Measurements from ENCODE around the gene TMEM79.

Gene TMEM79

DNA sequence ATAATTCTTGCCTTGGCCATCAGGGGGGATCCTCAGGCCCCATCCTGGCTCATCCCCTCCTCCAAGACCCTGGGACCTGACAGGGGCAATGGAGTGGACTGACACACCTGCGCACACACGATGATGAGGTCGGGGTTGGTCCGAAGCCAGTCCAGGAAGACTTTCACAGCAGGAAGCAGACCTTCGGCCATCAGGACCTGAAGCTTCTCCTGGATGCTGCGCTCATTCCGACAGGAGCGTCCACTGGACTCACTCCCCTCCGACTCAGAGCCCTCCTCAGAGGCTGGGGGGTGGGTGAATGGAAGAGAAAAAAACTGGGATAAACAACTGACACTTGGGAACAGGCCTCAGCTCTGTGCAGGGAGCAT lies 20.9 kb upstream of the TMEM79 start:
- no peak for DNase-seq

DNA sequence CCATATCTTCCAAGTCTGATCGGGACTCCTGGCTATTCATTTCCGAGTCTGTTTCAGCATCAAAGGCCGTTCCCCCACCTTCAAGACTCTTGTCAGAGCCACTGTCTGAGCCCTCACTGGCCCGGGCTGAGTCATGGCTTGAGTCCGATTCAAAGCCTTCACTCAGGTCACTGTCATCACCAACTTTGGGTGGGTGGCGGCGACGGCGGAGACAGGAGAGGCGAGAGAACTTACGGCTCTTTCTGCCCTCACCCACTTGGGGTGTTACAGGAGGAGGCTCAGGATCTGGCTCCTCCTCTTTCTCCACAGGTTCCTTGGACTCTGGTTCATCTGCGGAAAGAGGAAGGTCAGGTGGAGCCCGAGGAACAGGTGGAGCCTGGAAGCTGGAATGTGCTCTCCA lies 18.1 kb upstream of the TMEM79 start:
- DNase-seq: no peak

DNA sequence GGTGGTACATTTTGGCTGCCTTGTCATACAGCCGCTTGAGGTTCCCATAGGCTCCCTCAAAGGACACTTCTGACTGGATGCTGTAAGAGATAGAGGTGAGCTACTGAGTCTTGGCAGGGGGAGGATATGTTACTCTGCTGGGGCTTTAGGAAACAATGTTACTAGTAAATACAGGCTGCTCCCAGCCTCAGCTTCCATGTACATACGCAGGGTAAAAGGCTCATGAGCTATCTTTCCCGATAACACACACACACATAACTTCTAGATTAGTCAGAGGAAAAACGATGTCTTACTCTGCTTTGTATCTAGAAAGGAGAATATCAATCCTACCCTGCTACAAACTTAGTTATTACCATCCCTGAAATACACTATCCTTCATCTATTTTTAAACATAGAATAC lies 15.8 kb upstream of the TMEM79 start:
- no peak for DNase-seq

DNA sequence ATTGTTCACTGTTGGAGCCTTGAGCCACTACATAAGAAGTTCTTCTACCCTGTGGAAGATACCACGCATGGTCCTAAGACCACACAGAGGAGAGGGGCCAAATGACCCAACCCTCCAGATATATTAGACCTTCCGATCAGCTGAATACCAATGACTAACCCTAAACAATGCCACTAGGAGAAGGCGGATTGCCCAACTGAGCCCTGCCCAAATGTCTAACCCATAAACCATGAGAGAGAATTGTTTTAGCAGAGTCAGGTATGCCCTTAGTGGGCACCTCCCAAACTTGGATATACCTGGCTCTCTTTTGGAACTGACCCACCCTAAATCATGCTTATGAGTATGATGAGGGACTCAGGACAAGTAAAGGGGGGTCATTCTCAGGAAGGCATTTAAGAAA lies 13.8 kb upstream of the TMEM79 start:
- DNase-seq: no peak

DNA sequence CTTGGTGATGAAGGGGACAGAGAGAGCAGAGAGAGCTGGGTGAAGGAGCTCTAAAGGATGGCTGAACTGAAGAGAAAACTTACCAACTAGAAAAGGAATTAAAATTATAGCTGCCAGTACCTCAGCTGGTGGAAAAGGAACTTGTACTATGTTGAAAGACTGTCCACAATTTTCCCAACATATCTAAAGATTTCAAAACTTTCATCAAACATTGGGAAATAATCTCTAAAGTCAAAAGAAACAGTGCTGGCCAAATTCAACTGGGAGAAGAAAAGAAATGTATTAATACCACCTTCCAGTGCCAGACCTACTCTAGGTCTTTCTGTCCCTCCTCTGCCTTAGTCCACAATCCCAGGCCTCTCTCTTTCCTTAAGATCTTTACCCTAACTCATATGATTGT lies 7.6 kb upstream of the TMEM79 start:
- no peak for DNase-seq

DNA sequence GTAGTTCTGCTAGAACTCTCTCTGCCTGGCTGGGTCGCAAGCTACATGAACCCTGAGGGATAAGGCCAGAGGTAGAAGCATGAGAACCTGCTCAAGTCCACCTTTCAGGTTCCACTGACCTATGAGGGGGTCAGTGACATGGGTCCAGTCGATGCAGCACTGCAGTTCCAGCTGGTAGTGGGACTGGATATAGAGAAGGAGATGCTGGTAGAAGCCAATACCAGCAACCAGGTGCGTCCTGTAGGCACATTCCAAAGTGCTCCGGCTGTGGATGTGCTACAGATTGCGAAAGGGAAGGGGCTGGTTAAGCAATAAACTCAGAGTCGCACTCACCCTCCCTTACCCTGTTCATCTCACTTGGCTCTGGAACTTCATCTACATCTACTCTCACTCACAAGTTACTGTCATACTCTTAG lies 7.2 kb upstream of the TMEM79 start:
- DNase-seq: no peak

DNA sequence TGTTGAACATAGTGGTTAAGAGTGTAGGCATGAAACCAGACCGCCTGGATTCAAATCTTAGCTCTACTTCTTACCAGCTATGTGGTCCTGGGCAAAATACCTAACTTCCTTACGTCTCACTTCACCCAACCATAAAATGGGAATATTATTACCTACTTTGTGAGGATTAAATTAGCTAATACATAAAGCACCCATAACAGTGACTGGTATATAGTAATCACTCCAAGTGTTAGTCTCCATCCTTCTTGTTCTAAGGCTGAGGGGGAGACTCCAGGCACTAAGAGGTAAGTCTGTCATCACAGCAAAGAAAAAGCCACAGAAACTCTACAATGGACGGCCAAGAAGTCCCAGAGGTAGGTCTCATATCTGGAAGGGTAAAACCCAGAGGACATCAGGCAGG lies 4.3 kb upstream of the TMEM79 start:
- DNase-seq: no peak

DNA sequence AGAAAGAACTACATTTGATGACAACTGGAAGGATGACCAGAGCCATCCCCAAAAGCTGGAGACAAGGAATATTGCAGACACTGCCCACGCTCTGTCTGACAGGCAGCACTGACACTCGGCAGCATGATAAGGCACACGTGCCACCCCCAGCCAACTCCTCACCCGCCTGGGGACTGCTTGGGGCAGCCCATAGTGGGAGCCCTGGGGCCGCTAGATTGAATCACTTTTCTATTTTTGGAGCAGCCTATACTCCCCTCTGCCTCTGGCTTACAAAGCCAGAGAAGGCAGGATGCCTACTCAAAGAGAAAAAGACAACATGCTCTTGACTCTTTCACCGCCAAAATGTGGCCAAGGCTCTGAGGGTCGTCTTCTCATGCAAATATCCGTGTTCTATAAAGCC lies 2.8 kb upstream of the TMEM79 start:
- peak; percentile 15 to 30 for DNase-seq

DNA sequence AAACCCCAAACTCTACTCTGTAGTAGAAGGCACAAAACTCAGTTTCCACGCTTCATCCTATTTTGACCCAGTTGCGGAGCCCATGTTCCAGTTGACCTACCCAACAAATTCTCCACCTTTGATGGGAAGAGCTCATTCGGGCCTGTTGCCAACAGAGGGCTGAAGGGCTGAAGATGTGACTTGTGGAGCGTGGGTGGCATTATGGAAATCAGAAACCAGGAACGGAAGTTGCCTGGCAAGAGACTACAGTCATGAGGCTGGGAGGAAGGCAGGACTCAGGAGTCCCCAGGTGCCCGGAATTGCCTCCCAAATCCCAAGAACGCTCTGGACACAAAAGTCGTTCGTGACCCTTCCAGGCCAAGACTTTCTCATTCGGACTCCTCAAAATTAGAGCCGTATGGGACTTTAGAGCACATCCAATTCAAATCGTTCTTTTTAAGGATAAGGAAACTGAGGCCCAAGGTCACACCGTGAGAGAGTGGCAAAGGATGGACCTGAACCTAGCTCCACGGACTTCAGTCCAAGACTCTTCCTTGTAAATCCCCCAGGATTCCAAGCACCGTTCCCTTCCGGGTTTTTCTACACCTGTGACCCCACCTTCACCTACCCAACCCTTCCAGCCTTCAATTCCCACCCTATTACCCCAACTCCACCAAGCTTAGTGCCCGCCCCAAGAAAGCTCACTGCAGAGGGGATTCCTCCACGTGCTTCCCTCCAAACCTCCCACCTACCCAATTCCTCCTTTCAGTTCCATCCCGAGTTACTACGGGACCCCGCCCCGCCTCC lies 2.2 kb upstream of the TMEM79 start:
- peak; percentile 18 to 26 for DNase-seq

DNA sequence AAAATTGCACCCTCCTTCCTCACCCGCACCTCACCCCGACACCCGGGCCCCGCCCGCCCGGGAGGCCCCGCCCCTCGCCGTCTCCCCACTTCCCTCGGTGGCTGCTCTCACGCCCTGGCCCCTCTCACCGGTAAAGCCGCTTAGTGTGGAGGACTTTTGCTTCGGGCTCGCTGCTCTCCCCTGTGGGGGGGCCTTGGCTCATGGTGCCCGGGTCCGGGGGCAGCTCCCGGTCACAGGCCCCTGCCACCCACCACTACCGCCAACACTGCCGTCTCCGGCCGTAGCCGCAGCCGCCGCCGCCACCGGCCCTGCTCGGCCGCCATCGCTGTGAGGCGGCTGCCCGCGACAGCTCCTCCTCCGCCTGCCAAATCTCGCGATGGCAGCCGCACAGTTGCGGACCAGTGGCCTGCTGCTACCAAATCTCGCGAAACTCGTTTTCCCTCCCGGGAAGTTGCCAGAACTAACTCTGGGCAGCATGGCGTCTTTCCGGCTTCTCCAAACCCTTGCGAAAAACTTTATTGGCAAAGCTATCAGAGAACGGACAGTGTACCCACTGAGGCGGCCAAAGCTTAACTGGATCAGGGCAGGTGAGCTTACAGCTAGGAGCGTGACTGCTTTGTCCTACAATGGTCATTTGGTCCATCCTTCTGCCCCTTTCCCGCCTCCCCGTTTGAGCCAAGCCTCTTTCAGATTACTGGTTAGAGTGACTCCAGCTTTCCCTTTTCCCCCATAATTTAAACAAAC lies 1.5 kb upstream of the TMEM79 start, which contains the start of gene SMG5:
Gene SMG5, minus strand, starts transcription at position 347 of the 744 bp plus-strand sequence. Its CDS starts 145 bp downstream, at position 202.
- DNase-seq: peak; percentile 95

DNA sequence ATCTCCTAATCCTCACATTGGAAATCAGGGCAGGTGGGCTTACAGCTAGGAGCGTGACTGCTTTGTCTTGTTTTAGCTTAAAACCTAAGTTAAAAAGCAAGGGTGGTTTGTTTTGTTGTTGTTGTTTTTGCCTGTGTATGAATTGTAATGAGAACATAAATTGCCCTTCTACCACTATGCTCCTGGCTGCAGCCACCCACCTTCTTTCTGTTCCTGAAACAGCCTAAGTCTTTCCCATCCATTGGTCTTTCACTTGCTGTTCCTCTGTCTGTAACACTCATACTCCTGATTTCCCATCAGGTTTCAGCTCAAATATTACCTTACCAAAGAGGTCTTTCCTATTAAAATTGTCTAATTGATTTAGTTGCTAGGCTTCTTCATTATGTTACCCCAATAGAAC lies 604 bp upstream of the TMEM79 start:
- DNase-seq: no peak

DNA sequence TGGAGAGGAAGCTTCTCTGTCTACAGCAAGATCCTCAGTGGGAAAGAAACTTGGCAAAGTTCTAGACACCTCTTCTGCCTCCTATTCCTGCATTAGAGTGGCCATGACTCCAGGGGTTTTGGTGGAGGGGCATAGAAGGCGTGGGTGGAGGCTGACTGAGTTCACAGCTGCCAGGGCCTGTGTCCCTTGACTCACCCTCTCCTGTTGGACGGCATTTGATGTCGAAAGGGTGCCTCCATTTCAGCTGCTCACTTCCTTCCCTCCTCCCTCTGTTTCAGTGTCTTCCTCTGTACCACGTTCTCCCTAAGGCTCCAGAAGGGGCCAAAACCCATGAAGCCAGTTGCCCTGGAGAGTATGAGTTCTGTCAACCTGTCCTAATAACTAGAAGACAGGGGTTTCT lies 632 bp downstream of the TMEM79 start:
- no peak for DNase-seq

DNA sequence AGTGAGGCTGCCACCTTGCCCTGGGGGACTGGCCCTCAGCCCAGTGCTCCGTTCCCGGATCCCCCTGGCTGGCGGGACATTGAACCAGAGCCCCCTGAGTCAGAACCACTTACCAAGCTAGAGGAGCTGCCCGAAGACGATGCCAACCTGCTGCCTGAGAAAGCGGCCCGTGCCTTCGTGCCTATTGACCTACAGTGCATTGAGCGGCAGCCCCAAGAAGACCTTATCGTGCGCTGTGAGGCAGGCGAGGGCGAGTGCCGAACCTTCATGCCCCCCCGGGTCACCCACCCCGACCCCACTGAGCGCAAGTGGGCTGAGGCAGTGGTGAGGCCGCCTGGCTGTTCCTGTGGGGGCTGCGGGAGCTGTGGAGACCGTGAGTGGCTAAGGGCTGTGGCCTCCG lies 1.3 kb downstream of the TMEM79 start:
- DNase-seq: no peak

DNA sequence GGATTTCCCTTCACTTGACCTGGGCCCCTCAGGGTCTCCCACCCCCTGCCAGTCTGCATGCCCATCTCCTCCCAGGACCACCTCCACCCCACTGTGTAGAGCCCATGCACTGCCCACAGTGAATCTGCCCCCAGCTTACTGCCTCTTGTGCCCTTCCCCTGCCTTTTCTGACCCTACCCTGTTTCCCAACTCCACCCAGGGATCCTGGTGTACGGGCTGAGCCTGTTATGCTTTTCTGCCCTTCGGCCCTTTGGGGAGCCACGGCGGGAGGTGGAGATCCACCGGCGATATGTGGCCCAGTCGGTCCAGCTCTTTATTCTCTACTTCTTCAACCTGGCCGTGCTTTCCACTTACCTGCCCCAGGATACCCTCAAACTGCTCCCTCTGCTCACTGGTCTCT lies 1.9 kb downstream of the TMEM79 start:
- no peak for DNase-seq

DNA sequence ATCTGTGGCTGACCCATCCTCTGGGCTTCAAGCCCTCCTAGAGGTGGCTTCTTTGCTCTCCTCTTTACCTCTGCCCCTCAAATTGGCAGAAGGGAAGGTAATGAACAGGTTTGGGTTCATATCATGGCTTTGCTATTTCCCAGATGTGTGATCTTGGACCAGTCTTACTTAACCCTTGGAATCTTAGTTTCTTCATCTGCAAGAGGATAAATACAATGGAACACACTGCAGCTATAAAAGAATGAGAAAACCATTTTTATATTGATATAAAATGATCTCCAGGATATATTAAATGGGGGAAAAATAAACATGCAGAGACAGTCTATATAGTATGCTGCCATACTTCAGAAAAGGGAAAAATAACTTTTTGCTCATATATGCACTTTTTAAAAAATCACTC lies 5.7 kb downstream of the TMEM79 start:
- no peak for DNase-seq

DNA sequence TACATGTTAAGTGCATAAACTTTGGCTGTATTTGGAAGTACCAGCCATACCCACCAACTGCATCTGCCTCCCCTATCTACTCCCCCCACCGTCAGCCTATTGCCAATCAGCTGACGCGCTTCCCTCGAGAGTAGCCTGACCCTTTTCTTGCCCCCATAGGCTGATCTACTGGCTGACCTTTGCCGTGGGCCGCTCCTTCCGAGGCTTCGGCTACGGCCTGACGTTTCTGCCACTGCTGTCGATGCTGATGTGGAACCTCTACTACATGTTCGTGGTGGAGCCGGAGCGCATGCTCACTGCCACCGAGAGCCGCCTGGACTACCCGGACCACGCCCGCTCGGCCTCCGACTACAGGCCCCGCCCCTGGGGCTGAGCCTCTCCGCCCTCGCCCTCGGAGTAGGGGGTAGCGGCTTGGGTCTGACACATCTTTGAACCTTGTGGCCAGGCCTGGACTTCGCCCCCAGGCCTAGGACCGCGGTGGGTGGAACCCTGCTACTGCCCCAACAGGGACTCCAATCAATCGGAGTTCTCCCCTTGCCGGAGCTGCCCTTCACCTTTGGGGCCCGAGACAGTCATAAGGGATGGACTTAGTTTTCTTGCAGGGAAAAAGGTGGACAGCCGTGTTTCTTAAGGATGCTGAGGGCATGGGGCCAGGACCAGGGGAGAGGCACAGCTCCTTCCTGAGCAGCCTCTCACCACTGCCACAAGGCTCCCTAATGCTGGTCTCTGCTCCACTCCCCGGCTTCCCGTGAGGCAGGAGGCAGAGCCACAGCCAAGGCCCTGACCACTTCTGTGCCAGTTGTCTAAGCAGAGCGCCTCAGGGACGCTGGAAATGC lies 7.3 kb downstream of the TMEM79 start:
- DNase-seq: no peak

DNA sequence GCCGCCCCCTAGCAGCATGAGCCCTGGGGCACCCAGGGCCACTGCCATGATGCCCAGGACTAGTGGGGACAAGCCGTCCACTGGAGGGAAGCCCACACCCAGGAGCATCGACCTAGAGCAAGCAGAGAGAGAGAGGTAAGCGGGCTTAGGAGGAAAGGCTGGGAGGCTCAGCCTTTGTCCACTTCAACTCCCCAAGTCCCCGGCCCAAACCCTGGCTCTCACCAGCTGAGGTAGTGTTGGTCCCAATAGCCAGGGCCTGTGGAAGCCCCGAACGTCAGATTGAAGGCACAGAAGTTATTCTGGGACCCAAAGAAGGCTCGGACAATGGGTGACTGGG lies 8.9 kb downstream of the TMEM79 start:
- no peak for DNase-seq

DNA sequence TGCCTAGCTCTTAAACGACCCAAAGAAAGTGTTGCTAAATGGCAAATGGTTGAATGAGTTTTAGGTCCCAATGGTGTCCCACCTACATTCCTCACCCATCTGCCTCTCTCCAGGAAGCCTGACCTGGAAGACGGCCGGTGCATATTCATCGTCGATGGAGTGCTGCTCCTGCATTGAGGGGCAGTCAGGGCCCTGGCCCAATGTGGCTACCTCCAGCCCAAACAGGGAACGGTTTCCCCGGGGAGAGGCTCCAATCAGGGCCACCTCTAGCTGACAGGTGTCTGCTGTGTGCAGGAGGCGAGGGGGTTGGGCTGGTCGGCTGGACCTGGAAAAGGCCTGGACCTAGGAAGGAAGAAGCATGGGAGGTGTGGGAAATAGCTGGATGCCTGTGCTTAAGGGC lies 9.8 kb downstream of the TMEM79 start:
- no peak for DNase-seq

DNA sequence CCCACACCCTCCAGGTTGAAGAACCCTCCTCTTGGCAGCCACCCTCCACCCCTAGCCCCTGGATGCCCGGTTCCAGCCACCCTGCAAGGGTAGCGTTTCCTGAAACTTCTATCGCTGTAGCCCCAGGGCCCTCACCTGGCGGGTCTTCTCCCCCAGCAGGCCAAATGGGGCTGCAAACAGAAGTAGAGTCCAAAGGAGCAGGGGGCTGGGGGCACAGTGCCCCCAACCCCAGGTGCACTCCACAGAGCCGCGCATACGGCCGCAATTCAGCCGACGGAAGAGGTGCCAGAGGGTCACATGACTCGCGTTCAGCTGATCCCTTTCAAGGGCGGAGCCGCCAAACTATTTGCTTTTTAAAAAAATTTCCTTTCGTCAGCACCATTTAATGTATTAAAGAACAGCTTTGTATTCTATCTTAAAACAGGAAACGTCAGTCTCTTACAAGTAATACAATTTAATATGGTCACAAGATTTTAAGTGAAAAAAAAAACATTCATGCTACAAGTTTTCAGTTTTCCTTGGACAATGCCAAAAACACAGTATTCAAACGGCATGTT lies 11.3 kb downstream of the TMEM79 start, which contains the start of gene GLMP:
Gene GLMP, minus strand, starts transcription at position 289 of the 557 bp plus-strand sequence. Its CDS starts 34 bp downstream, at position 255.
- peak; percentile 37 to 43 for DNase-seq

DNA sequence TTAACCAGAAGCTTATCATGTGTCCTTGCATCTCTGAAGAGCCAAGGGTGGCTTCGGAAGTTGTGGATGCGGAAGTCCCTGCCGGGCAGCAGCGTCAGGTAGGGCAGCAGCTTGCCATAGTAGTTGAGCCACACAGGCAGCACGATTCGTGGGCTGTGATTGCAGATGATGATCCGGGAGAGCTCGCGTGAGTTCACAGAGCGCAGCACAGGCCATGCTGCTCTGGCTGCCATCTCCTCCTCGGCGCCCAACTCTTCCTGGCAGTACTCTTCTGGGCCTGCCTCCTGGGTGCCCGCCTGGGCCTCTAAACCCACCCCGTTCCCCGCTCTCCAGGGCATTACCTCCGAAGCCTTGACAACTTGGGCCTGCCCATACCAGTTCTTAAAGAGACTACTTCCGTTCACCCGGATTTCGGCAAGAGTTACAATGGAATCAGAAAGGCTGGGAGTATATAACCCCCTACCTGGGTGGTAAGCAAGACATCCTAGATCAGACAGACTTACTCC lies 14.8 kb downstream of the TMEM79 start, which contains the start of gene VHLL:
Gene VHLL, minus strand, starts transcription at position 456 of the 506 bp plus-strand sequence. Its CDS starts 118 bp downstream, at position 338.
- no peak for DNase-seq

DNA sequence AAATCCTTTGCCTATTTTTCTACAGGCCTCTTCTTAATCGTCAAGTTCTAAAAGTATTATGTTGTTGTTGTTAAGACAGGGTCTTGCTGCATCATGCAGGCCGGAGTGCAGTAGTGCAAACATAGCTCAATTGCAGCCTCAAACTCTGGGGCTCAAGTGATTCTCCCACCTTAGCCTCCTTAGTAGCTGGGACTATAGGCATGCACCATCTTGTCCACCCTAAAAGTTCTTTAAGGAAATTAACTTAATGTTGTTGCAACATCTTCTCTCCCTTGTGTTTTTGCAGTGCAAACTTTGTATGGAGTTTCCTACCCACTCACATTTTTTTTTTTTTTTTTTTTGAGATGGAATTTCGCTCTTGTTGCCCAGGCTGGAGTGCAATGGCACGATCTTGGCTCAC lies 19.1 kb downstream of the TMEM79 start:
- DNase-seq: no peak

DNA sequence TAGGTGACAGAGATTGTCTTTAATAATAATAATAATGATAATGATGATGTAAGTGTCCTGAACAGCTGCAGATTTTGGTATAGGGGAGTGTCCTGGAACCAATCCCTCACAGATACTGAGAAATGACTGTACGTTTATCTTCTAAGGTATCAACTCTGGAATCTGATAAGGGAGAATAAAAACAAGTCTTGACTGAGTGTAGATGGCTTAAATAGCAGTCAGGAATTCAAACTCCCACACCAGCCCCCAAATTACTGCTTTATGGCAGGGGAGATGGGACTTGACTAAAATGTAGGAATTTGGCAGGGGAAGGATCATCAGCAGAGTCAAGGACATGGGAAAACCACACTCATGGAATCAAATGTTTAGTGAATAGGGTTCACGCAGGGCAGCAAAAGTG lies 21.1 kb downstream of the TMEM79 start:
- DNase-seq: no peak

DNA sequence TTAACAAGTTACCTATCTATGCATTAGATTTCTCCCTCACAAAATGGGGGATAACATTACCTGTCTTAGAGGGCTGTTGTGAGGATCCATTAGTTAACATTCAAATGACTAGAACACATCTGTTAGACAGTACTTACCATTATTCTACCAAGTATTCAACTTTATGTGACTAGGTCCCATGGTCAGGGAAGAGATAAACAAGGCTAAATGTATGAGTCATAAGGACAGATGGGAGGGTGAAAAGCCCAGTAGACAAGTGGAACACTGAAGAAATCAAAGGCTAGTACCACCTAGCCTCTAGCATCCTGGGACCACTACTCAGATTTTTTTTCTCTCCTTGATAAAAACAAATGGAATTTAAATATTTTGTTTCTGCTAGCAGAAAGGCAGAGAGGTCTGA lies 24.0 kb downstream of the TMEM79 start:
- DNase-seq: no peak

Measured in activated CD4-positive, alpha-beta T cell treated with anti-CD3 and anti-CD28 coated beads for 4 hours (primary cell).